Measurements from ENCODE around the gene USP47.

USP47 gene

GRCh38 chr11:11860103-11860979 is 18.6 kb downstream of the USP47 start:
- no peak for DNase-seq
- in situ Hi-C loops (cut with MboI; ENCODE audit: low pct_unique_long_range_greater_than_20kb, low sequenced_read_pairs) = no loop called here

GRCh38 chr11:11862999-11863398 is 21.2 kb downstream of the USP47 start:
- in situ Hi-C loops (cut with MboI; ENCODE audit: low pct_unique_long_range_greater_than_20kb, low sequenced_read_pairs) = no loop called here
- no peak for DNase-seq

- DNase-seq = no peak
- in situ Hi-C loops (cut with MboI; ENCODE audit: low pct_unique_long_range_greater_than_20kb, low sequenced_read_pairs) = no loop called here
Observed at GRCh38 chr11:11864332-11864731, 22.6 kb downstream of the USP47 start.

GRCh38 chr11:11864803-11865202 is 23.0 kb downstream of the USP47 start:
- no peak for DNase-seq
- in situ Hi-C loops (cut with MboI; ENCODE audit: low pct_unique_long_range_greater_than_20kb, low sequenced_read_pairs) = no loop called here

- no peak for DNase-seq
- in situ Hi-C loops (cut with MboI; ENCODE audit: low pct_unique_long_range_greater_than_20kb, low sequenced_read_pairs) = no loop called here
Observed at GRCh38 chr11:11865449-11865848, 23.7 kb downstream of the USP47 start.

- in situ Hi-C loops (cut with MboI; ENCODE audit: low pct_unique_long_range_greater_than_20kb, low sequenced_read_pairs) = no loop called here
- DNase-seq = no peak
Observed at GRCh38 chr11:11866203-11866602, 24.4 kb downstream of the USP47 start.

GRCh38 chr11:11867720-11868119 is 25.9 kb downstream of the USP47 start:
- in situ Hi-C loops (cut with MboI; ENCODE audit: low pct_unique_long_range_greater_than_20kb, low sequenced_read_pairs) = no loop called here
- DNase-seq = no peak

GRCh38 chr11:11871991-11872401 is 30.2 kb downstream of the USP47 start:
- peak; percentile 49 for DNase-seq
- in situ Hi-C loops (cut with MboI; ENCODE audit: low pct_unique_long_range_greater_than_20kb, low sequenced_read_pairs) = no loop called here

GRCh38 chr11:11876458-11876857 is 34.7 kb downstream of the USP47 start:
- in situ Hi-C loops (cut with MboI; ENCODE audit: low pct_unique_long_range_greater_than_20kb, low sequenced_read_pairs) = no loop called here
- DNase-seq = peak; percentile 36

- DNase-seq = no peak
- in situ Hi-C loops (cut with MboI; ENCODE audit: low pct_unique_long_range_greater_than_20kb, low sequenced_read_pairs) = no loop called here
Observed at GRCh38 chr11:11880179-11880578, 38.4 kb downstream of the USP47 start.

- DNase-seq = no peak
- in situ Hi-C loops (cut with MboI; ENCODE audit: low pct_unique_long_range_greater_than_20kb, low sequenced_read_pairs) = no loop called here
Observed at GRCh38 chr11:11882539-11882938, 40.8 kb downstream of the USP47 start.

- in situ Hi-C loops (cut with MboI; ENCODE audit: low pct_unique_long_range_greater_than_20kb, low sequenced_read_pairs) = no loop called here
- DNase-seq = no peak
Observed at GRCh38 chr11:11884351-11884750, 42.6 kb downstream of the USP47 start.

- in situ Hi-C loops (cut with MboI; ENCODE audit: low pct_unique_long_range_greater_than_20kb, low sequenced_read_pairs) = no loop called here
- DNase-seq = no peak
Observed at GRCh38 chr11:11884774-11885481, 43.2 kb downstream of the USP47 start.

- DNase-seq = no peak
- in situ Hi-C loops (cut with MboI; ENCODE audit: low pct_unique_long_range_greater_than_20kb, low sequenced_read_pairs) = no loop called here
Observed at GRCh38 chr11:11894486-11894885, 52.7 kb downstream of the USP47 start.

- in situ Hi-C loops (cut with MboI; ENCODE audit: low pct_unique_long_range_greater_than_20kb, low sequenced_read_pairs) = no loop called here
- DNase-seq = peak; percentile 15
Observed at GRCh38 chr11:11895672-11896071, 53.9 kb downstream of the USP47 start.

- in situ Hi-C loops (cut with MboI; ENCODE audit: low pct_unique_long_range_greater_than_20kb, low sequenced_read_pairs) = no loop called here
- DNase-seq = no peak
Observed at GRCh38 chr11:11898648-11899047, 56.9 kb downstream of the USP47 start.

- no peak for DNase-seq
- in situ Hi-C loops (cut with MboI; ENCODE audit: low pct_unique_long_range_greater_than_20kb, low sequenced_read_pairs) = no loop called here
Observed at GRCh38 chr11:11899401-11899800, 57.6 kb downstream of the USP47 start.

GRCh38 chr11:11901929-11902328 is 60.2 kb downstream of the USP47 start:
- DNase-seq = no peak
- in situ Hi-C loops (cut with MboI; ENCODE audit: low pct_unique_long_range_greater_than_20kb, low sequenced_read_pairs) = no loop called here

GRCh38 chr11:11909727-11910126 is 68.0 kb downstream of the USP47 start:
- in situ Hi-C loops (cut with MboI; ENCODE audit: low pct_unique_long_range_greater_than_20kb, low sequenced_read_pairs) = no loop called here
- no peak for DNase-seq

- in situ Hi-C loops (cut with MboI; ENCODE audit: low pct_unique_long_range_greater_than_20kb, low sequenced_read_pairs) = no loop called here
- no peak for DNase-seq
Observed at GRCh38 chr11:11910541-11910940, 68.8 kb downstream of the USP47 start.

All from KBM-7 (cell line).